ENCODE measurements around the gene CTCF. TPM values are rescaled to one million over a fixed set of nuclear protein-coding genes. Genes with fewer than 3 reads are reported as not detected.

Gene CTCF
- total and polyA plus RNA-seq, 2 donors from 2014 or later, result 20.4 to 42.6 TPM

DNA sequence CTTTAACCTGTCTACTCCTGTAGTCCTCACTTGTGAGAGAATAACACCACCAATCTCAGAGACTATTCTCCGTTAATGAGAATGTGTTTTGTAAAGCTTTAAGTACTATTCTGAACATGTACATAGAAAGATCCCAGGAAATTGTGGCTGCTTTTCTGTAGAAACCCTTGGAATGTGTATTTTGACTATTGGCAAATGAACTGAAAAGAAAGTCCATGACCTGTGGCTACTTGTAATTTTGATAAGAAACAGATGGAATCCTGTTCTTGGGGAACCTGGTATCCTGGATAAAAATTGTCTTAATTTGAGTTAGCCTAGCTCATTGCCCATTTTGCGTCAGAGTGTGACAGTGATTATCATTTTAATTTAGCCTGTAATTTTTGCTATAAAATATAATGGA, 9.1 kb downstream of the CTCF start:
- no peaks in the 10 kb centered on the region for H3K27me3 ChIP-seq (ENCODE audit: control insufficient read depth, insufficient read depth, low read length)
- no peak overlapping the region for H3K4me3 ChIP-seq (ENCODE audit: low read length in 3 of 3)
- no peak for TF ChIP-seq CTCF (IDR thresholded peaks at IDR 0.05; ENCODE audit: borderline replicate concordance, extremely low read depth, insufficient read depth)
- H3K27ac ChIP-seq (ENCODE audit: low read depth in 2 of 2, low read length in 2 of 2), result no peak overlapping the region
- H3K4me1 ChIP-seq (ENCODE audit: control insufficient read depth in 2 of 3, insufficient read depth in 2 of 3, low read depth in 1 of 3, low read length in 3 of 3), result peaks cover 0 to 3% (median 0%) of the 10 kb centered on the region in 3 donors
- intact Hi-C loops (cut with DNase I), result no loop called here
- no peaks in the 10 kb centered on the region for H3K9me3 ChIP-seq (ENCODE audit: control insufficient read depth in 2 of 3, insufficient read depth in 1 of 3, low read length in 3 of 3)
- no peak overlapping the region for H3K9ac ChIP-seq (ENCODE audit: low read length in 3 of 3)
- FAIRE-seq, result no peak
- no peak for DNase-seq
- peaks cover 2 to 12% (median 5%) of the 10 kb centered on the region in 3 donors for H3K36me3 ChIP-seq (ENCODE audit: control insufficient read depth in 2 of 3, insufficient read depth in 3 of 3, low read length in 3 of 3)

DNA sequence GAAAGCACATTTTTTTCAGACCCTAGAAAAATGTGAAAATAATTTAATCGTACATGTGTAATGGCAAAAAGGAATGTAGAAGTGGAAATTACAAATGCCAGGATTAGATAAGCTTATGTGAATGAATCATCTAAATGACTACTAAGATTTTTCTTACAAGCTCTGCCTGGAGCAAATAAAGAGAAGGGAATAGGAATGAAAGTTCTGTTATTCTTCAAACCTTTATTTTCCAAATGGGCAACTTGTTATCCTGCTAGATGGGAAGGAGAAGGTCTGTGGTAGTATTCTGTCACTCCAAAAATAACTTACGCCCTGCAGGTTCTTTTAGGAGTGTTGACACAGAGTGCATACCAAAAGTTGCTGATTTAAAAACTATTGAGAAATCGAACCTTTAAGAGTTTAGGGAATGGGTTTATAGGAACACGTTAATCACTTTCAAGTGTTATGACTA, 9.7 kb downstream of the CTCF start:
- peaks cover 2 to 12% (median 5%) of the 10 kb centered on the region in 3 donors for H3K36me3 ChIP-seq (ENCODE audit: control insufficient read depth in 2 of 3, insufficient read depth in 3 of 3, low read length in 3 of 3)
- FAIRE-seq (no peak), DNase-seq (no peak)
- peaks cover 0 to 2% (median 0%) of the 10 kb centered on the region in 3 donors for H3K4me1 ChIP-seq (ENCODE audit: control insufficient read depth in 2 of 3, insufficient read depth in 2 of 3, low read depth in 1 of 3, low read length in 3 of 3)
- TF ChIP-seq CTCF (IDR thresholded peaks at IDR 0.05; ENCODE audit: borderline replicate concordance, extremely low read depth, insufficient read depth), result no peak
- intact Hi-C loops (cut with DNase I), result no loop called here
- no peak overlapping the region for H3K4me3 ChIP-seq (ENCODE audit: low read length in 3 of 3)
- H3K9ac ChIP-seq (ENCODE audit: low read length in 3 of 3), result no peak overlapping the region
- no peaks in the 10 kb centered on the region for H3K27me3 ChIP-seq (ENCODE audit: control insufficient read depth, insufficient read depth, low read length)
- no peak overlapping the region for H3K27ac ChIP-seq (ENCODE audit: low read depth in 2 of 2, low read length in 2 of 2)
- H3K9me3 ChIP-seq (ENCODE audit: control insufficient read depth in 2 of 3, insufficient read depth in 1 of 3, low read length in 3 of 3), result no peaks in the 10 kb centered on the region

DNA sequence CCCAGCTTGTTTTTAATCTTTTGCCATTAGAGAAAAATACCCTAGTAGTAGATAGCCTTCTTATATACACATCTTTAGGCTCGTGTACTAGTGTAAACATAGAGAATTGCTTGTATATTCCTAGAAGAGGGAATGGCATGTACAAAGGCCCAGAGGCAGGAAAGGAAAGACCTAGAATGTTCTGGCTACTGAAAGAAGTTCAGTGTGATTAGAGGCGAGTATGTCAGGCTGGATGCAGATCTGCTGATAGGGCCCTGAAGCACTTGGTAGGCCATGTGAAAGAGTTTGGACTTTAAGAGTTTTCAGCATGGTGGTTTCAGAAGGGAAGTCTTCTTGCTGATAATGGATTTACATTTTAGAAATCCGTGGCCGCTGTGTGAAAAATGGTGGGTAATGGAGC, 17.4 kb downstream of the CTCF start:
- FAIRE-seq, result no peak
- no peaks in the 10 kb centered on the region for H3K9me3 ChIP-seq (ENCODE audit: control insufficient read depth in 2 of 3, insufficient read depth in 1 of 3, low read length in 3 of 3)
- intact Hi-C loops (cut with DNase I), result no loop called here
- H3K27me3 ChIP-seq (ENCODE audit: control insufficient read depth, insufficient read depth, low read length), result no peaks in the 10 kb centered on the region
- H3K27ac ChIP-seq (ENCODE audit: low read depth in 2 of 2, low read length in 2 of 2), result no peak overlapping the region
- DNase-seq, result no peak
- no peaks in the 10 kb centered on the region for H3K4me1 ChIP-seq (ENCODE audit: control insufficient read depth in 2 of 3, insufficient read depth in 2 of 3, low read depth in 1 of 3, low read length in 3 of 3)
- H3K9ac ChIP-seq (ENCODE audit: low read length in 3 of 3), result no peak overlapping the region
- TF ChIP-seq CTCF (IDR thresholded peaks at IDR 0.05; ENCODE audit: borderline replicate concordance, extremely low read depth, insufficient read depth), result no peak
- no peak overlapping the region for H3K4me3 ChIP-seq (ENCODE audit: low read length in 3 of 3)
- H3K36me3 ChIP-seq (ENCODE audit: control insufficient read depth in 2 of 3, insufficient read depth in 3 of 3, low read length in 3 of 3), result peaks cover 0 to 3% (median 0%) of the 10 kb centered on the region in 3 donors

DNA sequence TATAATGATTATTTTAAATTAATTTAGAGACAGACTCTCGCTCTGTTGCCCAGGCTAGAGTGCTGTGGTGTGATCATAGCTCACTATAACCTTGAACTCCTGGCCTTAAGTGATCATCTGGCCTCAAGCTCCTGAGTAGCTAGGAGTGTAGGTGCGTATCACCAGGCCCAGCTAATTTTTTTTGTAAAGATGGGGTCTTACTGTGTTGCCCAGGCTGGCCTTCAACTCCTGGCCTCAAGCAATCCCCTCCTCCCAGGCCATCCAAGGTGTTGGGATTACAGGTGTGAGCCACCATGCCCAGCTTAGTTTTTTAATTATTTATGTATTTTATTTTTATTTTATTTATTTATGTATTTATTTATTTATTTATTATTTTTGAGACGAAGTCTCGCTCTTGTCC, 17.9 kb downstream of the CTCF start:
- intact Hi-C loops (cut with DNase I), result no loop called here
- no peak for DNase-seq
- H3K9ac ChIP-seq (ENCODE audit: low read length in 3 of 3), result no peak overlapping the region
- no peaks in the 10 kb centered on the region for H3K27me3 ChIP-seq (ENCODE audit: control insufficient read depth, insufficient read depth, low read length)
- no peak for FAIRE-seq
- no peak overlapping the region for H3K27ac ChIP-seq (ENCODE audit: low read depth in 2 of 2, low read length in 2 of 2)
- no peak for TF ChIP-seq CTCF (IDR thresholded peaks at IDR 0.05; ENCODE audit: borderline replicate concordance, extremely low read depth, insufficient read depth)
- no peaks in the 10 kb centered on the region for H3K9me3 ChIP-seq (ENCODE audit: control insufficient read depth in 2 of 3, insufficient read depth in 1 of 3, low read length in 3 of 3)
- H3K4me1 ChIP-seq (ENCODE audit: control insufficient read depth in 2 of 3, insufficient read depth in 2 of 3, low read depth in 1 of 3, low read length in 3 of 3), result no peaks in the 10 kb centered on the region
- H3K36me3 ChIP-seq (ENCODE audit: control insufficient read depth in 2 of 3, insufficient read depth in 3 of 3, low read length in 3 of 3), result peaks cover 0 to under 1% (median 0%) of the 10 kb centered on the region in 3 donors
- no peak overlapping the region for H3K4me3 ChIP-seq (ENCODE audit: low read length in 3 of 3)
